ENCODE measurements around the gene KIF12. TPM values are rescaled to one million over a fixed set of nuclear protein-coding genes. Genes with fewer than 3 reads are reported as not detected.

Gene KIF12
- total RNA-seq, 1 experiment from 2014 or later, result not detected

GRCh38 chr9:114108016-114108833 is 9.1 kb upstream of the KIF12 start:
- DNase-seq (ENCODE audit: extremely low read depth, low read depth), result peak; percentile 66

DNA sequence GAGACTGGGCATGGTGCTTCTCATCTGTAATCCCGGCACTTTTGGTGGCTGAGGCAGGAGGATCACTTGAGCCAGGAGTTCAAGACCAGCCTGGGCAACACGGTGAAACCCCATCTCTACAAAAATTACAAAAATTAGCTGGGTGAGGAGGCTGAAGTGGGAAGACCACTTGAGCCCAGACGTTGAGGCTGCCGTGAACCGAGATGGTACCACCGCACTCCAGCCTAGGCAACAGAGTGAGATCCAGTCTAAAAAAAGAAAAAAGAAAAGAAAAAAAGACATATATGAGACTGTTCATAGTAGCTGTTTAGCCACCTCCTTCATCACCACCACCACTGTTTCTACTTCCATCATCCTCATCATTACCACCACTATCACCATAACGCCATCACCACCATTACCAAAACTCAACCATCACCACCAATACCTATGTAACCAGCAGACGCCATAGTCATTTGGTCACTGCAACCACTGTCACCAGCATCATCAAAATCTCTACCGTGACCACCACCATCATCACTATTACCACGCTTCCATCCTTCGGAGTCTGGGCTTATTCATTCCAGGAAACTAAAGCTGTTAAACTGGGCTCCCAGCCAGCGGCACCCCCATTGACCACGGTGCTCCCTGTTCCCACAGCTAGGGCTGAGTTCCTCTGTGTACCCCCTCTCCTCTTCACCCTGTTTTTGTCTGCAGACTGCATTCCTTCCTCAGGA is 8.4 kb upstream of the KIF12 start:
- no peak for DNase-seq (ENCODE audit: extremely low read depth, low read depth)

DNA sequence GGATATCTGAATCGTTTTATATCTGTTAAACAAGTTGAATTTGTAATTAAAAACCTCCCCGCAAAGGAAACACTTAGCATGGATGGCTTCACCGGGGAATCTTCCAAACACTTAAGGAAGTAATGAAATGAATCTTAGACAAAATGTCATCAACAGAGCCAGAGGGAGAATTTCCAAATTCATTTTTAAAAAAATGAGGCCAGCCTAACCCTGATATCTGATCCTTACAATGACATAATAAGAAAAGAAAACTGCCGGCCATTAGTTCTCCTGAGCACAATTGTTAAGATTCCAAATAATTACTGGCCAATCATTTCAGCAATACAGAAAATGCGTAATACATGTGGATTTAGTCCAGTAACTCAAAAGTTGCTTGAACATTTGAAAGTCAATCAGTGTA is 6.1 kb upstream of the KIF12 start:
- no peak for DNase-seq (ENCODE audit: extremely low read depth, low read depth)

DNA sequence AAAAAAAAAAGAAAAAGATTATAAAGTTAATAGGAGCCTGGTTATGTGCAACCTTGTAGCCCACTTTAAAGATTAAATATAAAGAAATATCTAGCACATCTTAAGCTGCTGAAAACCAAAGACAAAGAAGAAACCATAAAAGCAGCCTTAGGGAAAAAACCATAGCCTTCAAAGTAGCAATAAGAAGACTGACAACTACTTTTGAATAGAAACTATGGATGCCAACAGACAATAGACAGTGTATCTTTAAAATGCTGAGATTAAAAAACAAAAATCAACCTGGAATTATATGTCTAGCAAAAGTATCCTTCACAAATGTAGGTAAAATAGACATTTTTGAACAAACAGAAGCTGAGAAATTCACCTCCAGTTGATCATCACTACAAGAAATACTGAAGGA is 3.4 kb upstream of the KIF12 start:
- no peak for DNase-seq (ENCODE audit: extremely low read depth, low read depth)

DNA sequence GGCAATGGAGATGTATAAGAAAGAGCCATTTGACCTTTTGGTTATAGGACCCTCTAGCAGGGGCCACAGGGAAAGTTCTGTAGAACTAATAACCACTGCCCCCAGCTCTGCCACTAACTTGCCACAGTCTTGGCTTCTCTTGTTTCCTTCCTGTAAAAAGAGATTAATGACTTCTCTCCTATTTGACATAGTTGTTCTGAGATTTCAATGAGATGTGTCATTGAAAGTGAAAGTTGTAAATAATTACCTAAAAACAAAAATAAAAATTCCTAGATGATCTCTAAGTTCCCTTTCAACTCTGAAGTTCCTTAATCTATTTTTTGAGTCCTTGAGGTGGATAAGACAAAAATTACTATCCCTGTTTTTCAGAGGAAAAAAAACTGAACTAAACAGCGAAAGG is 1.4 kb upstream of the KIF12 start:
- no peak for DNase-seq (ENCODE audit: extremely low read depth, low read depth)

DNA sequence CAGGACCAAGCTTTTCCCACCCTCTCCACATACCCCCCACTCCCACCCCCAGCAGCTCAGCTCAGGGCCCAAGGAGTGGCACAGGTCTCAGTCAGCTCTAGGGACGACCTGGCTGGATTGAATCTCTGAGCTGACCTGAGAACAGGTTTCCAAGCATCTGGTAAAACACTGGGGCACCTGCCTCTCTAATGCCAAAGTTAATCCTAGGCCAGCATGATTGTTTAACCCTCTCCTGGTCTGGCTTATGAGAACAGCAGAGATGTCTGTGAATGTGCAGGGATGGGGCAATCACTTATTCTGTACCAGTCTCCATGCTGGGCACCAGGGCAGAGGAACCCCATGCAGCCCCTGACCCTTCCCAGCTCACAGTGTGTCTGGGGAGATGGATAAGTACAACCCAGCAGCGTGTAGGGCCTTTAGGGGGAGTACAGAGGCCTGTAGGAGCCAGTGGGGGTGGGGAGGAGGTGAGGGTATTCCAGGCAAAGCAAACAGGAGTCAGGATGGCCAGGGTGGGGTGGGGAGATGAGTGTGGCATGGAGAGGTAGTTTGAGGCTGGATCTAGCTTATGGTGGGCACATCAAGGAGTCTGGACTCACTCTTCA is 678 bp upstream of the KIF12 start:
- DNase-seq (ENCODE audit: extremely low read depth, low read depth), result no peak

DNA sequence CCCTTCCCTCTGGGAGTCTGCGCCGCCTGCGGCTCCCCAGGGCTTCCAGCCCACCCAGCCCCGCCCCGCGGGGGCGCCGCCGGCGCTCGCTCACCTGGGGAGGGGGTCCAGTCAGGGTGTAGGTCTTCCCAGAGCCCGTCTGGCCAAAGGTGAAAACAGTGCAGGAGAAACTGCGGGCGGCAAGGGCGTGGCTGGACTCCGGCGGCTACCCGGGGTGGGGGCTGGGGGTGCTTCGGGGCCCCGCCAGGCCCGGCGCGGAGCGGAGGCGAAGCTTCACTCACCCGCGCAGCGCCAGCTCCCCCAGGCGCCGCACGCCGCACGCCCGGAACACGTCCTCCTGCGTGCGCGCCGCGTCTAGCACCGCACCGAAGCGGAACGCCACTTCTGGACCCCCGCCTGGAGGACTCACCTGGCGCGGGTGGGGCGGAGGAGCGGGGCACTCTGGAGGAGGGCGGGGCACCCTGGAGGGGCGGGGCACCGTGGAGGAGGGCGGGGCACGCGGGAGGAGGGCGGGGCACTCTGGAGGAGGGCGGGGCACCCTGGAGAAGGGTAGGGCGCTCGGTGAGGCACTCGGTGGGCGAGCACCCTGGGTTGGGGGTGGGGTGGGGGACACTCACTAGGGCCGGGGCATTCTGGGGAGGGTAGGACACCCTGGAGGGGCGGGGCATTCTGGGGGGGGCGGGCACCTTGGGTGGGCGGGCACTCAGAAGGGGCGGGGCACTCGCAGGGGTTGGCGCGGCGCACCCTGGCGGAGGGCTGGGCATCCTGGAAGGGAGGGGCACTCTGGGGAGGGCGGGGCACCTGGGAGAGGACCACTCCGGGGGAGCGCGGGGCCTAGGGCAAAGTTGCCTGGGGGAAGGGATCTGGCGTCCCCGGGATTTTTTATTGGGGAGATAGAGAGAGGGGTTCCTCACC is 814 bp downstream of the KIF12 start:
- peak; percentile 21 for DNase-seq (ENCODE audit: extremely low read depth, low read depth)

DNA sequence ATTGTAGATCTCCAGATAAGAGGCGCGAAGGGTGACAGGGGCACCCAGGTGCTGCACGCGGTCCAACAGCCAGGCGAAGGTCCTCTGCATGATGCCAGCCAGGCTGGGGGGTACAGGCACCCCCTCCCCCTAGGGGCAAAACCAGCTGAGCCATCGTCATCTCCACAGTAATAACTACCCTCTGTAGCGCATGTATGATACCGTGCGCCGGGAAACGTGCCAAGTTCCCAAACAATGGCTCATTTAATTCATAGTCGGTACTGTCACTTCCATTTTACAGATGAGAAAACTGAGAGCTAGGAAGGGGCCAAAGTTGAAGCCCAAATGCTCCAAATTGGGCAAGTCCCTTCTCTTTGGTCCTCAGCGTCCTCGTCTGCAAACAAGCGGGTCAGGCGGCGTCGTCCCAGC is 1.5 kb downstream of the KIF12 start:
- DNase-seq (ENCODE audit: extremely low read depth, low read depth), result no peak

- no peak for DNase-seq (ENCODE audit: extremely low read depth, low read depth)
These were observed 2.1 kb downstream of the KIF12 start for GRCh38 chr9:114096866-114097612.

- no peak for DNase-seq (ENCODE audit: extremely low read depth, low read depth)
These were observed 3.0 kb downstream of the KIF12 start for GRCh38 chr9:114096041-114096511.

DNA sequence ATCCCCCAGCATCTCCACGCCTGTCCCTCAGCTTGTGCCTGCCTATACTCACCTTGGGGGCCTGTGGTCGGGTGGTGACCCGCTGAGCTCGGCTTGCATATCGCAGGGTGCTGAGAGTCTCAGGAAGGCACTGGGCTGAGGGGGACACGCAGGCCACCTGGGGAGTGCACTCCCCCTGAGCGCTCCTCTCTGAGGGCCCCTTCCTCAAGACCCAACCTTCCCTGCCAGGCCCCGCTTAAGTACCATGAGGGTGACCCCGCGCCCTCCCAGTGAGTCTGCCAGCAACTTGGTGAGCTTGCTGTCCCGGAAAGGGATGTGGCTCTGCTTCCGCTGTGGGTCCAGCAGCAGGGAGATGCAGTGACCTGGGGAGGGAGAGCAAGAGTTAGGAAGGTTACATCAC is 4.1 kb downstream of the KIF12 start:
- no peak for DNase-seq (ENCODE audit: extremely low read depth, low read depth)

- DNase-seq (ENCODE audit: extremely low read depth, low read depth), result no peak
These were observed 5.2 kb downstream of the KIF12 start for GRCh38 chr9:114093761-114094505.

GRCh38 chr9:114093031-114093471 is 6.0 kb downstream of the KIF12 start:
- DNase-seq (ENCODE audit: extremely low read depth, low read depth), result no peak

GRCh38 chr9:114092336-114092735 is 6.8 kb downstream of the KIF12 start:
- no peak for DNase-seq (ENCODE audit: extremely low read depth, low read depth)

GRCh38 chr9:114091711-114092110 is 7.4 kb downstream of the KIF12 start:
- DNase-seq (ENCODE audit: extremely low read depth, low read depth), result no peak

DNA sequence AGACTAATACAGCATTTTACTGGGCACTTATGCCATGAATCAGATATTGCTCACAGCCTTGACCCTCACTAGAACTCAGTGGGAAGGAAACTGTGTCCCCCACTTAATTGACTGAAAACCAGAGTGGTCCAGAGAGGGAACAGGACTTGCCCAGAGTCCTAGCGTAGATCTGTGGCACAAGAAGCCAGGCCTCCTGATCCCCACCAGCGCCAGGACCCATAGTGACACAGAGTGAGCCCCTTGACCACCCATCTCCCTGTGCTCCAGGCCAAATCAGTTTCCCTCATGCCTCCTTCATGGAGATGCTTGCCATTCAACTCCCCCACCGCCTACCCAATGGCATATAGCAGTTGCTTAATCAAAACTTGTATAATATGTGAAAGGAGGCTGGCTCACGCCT is 8.3 kb downstream of the KIF12 start:
- DNase-seq (ENCODE audit: extremely low read depth, low read depth), result no peak

- DNase-seq (ENCODE audit: extremely low read depth, low read depth), result no peak
These were observed 9.8 kb downstream of the KIF12 start for GRCh38 chr9:114089206-114089840.

DNA sequence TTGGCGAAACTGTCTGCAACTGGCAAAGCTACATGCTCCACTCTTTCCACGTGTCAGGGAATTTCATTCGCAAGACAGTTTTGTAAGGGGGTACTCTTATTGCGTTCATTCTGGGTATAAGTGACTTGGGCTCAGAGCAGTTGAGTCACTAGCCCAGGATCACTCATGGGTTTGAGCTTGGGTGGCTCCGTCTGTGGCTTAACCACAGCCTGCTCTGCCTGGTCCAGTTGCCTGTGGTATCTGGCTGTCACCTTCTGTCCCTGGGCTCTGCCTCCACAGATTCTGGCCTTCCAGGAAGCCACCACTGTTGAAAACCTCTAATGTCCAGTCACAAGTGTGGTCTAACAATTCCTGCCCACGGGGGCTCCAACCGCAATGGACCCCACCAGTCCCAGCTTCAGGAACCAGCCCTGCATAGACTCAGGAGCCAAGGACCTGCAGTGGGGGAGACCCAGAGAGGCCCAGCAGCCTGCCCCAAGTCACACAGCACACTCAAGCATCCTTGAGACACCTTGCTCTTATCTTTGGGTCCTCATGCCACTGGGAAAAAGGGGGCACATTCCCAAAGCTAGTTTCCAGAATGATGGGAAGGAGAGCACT is 10.4 kb downstream of the KIF12 start:
- no peak for DNase-seq (ENCODE audit: extremely low read depth, low read depth)

Data from NCI-H460 (cell line).